PC-9 (cell line): ENCODE measurements around the gene TGFBR3L. TPM values are rescaled to one million over a fixed set of nuclear protein-coding genes. Genes with fewer than 3 reads are reported as not detected.

Experiments
- BruUV-seq: library from RNA; stranded (reverse); fragments of 400-500 nt; replicated peaks from 2 replicates; lab custom pipeline; 2021; lab: Mats Ljungman, UMichigan
- CTCF ChIA-PET: fragments of 300-600 bp; sonication (Branson Sonifier 250); formaldehyde crosslinking; loops from one replicate; lab custom pipeline; 2022; ENCODE audit warnings: antibody characterized with exemption; lab: Charles Lee
- POLR2A ChIA-PET: fragments of 300-600 bp; sonication (Branson Sonifier 250); formaldehyde crosslinking; loops from one replicate; lab custom pipeline; 2022; ENCODE audit warnings: antibody characterized with exemption; ENCODE audit not compliant: unreplicated experiment; lab: Charles Lee
- DNase-seq, 2 experiments: peaks; one replicate each; pipeline versions ENCODE4 v3.0.0 to v3.0.0-alpha.2; 2015 to 2022; ENCODE audit warnings: mixed read lengths in 1 of 2
- H2AFZ ChIP-seq: fragments of 200-600 bp; sonication (generic); 2 replicates; pipeline ENCODE4 v1.8.1; 2017; ENCODE audit warnings: antibody characterized with exemption
- H3F3A ChIP-seq: fragments of 200-600 bp; sonication (generic); 2 replicates; pipeline ENCODE4 v1.8.1; 2017; ENCODE audit warnings: antibody characterized with exemption, mild to moderate bottlenecking, low read depth; ENCODE audit not compliant: insufficient read depth
- H3K27ac ChIP-seq: fragments of 200-600 bp; sonication (generic); 2 replicates; pipeline ENCODE4 v1.6.1; 2016; ENCODE audit warnings: mixed run types
- H3K27me3 ChIP-seq: fragments of 200-600 bp; sonication (generic); 2 replicates; pipeline ENCODE4 v1.6.1; 2016; ENCODE audit warnings: low read depth, mixed run types; ENCODE audit not compliant: insufficient read depth
- H3K36me3 ChIP-seq: fragments of 200-600 bp; sonication (generic); 2 replicates; pipeline ENCODE4 v1.6.1; 2016; ENCODE audit warnings: low read depth, mixed run types
- H3K4me1 ChIP-seq: fragments of 200-600 bp; sonication (generic); replicated peaks from 2 replicates; pipeline ENCODE4 v1.6.1; 2016; ENCODE audit warnings: mixed run types; ENCODE audit not compliant: insufficient read depth
- H3K4me2 ChIP-seq: fragments of 200-600 bp; sonication (generic); 2 replicates; pipeline ENCODE4 v1.6.1; 2017; ENCODE audit warnings: mixed run types
- H3K4me3 ChIP-seq: fragments of 200-600 bp; sonication (generic); 2 replicates; pipeline ENCODE4 v1.6.1; 2016; ENCODE audit warnings: mixed run types
- H3K79me2 ChIP-seq: fragments of 200-600 bp; sonication (generic); 2 replicates; pipeline ENCODE4 v1.6.1; 2017; ENCODE audit warnings: low read depth, mixed run types
- H3K9me2 ChIP-seq: fragments of 200-600 bp; sonication (generic); 2 replicates; pipeline ENCODE4 v1.8.1; 2017; ENCODE audit warnings: mild to moderate bottlenecking; ENCODE audit not compliant: insufficient read depth
- H3K9me3 ChIP-seq: fragments of 200-600 bp; sonication (generic); 2 replicates; pipeline ENCODE4 v1.8.1; 2016; ENCODE audit warnings: low read depth; ENCODE audit not compliant: insufficient read depth
- H4K20me1 ChIP-seq: fragments of 200-600 bp; sonication (generic); 2 replicates; pipeline ENCODE4 v1.8.1; 2017; ENCODE audit not compliant: insufficient read depth
- CTCF ChIP-seq: fragments of 200-600 bp; sonication (generic); conservative IDR thresholded peaks from 2 replicates; pipeline ENCODE4 v1.6.1; 2017; ENCODE audit warnings: mixed run types, antibody characterized with exemption, mild to moderate bottlenecking, moderate library complexity
- EZH2 ChIP-seq: fragments of 200-600 bp; sonication (generic); IDR thresholded peaks from 2 replicates; pipeline ENCODE4 v1.8.0; 2017; ENCODE audit warnings: antibody characterized with exemption, low read depth
- intact Hi-C: fragments of 100-400 bp; cut with micrococcal nuclease; formaldehyde crosslinking; loops from one replicate; pipeline ENCODE4 v1.10.0; 2022; ENCODE audit not compliant: unreplicated experiment
- total RNA-seq: library from RNA; stranded (reverse); gene quantifications from 2 replicates; pipeline ENCODE4 v1.2.3, GENCODE V29; 2021

TGFBR3L gene
- total RNA-seq, 1 experiment from 2014 or later: 2.3 TPM

GRCh38 chr19:7900931-7901330 lies 13.7 kb upstream of the TGFBR3L start:
- intact Hi-C loops: loop anchor here (5.0 kb wide), 1 partner anchor 49 kb away; no protein-coding TSS in a partner anchor
- H3K36me3 ChIP-seq: 0 out of 2 replicates have a peak, but pooled peaks cover 6% of the 10 kb centered on the region
- H3K4me3 ChIP-seq: no peak overlapping the region
- ChIA-PET CTCF (interaction anchor here (0.6 kb wide), 1 partner anchor 89 kb away, joined by 4 read pairs; no protein-coding TSS in a partner anchor), POLR2A (interaction anchor here (0.7 kb wide), 1 partner anchor 19 kb away, joined by 5 read pairs; the partner anchor contains the start of gene SNAPC2)
- H3F3A ChIP-seq: peaks cover 26% of the 10 kb centered on the region
- peaks cover 19% of the 10 kb centered on the region; the same call in 1 of the 2 replicates for H3K4me1 ChIP-seq
- H3K4me2 ChIP-seq: no peak overlapping the region
- BruUV-seq: no TSS peak
- H3K27me3 ChIP-seq: no peaks in the 10 kb centered on the region
- DNase-seq: no peak
- no peak overlapping the region for H2AFZ ChIP-seq
- peaks cover 46% of the 10 kb centered on the region for H3K79me2 ChIP-seq
- no peak overlapping the region for H3K27ac ChIP-seq
- TF ChIP-seq CTCF: no peak
- TF ChIP-seq EZH2: no peak
- H4K20me1 ChIP-seq: peaks cover 8% of the 10 kb centered on the region; the same call in 1 of the 2 replicates
- no peaks in the 10 kb centered on the region for H3K9me3 ChIP-seq
- no peaks in the 10 kb centered on the region for H3K9me2 ChIP-seq

- CTCF ChIA-PET: interaction anchor here (0.6 kb wide), 1 partner anchor 89 kb away, joined by 4 read pairs; no protein-coding TSS in a partner anchor
Measured at GRCh38 chr19:7901337-7901736, 13.3 kb upstream of the TGFBR3L start.

More at GRCh38 chr19:7901337-7901736, 13.3 kb upstream of the TGFBR3L start:
- TF ChIP-seq EZH2 (no peak), CTCF (no peak)
- Histone ChIP-seq H3K79me2 (peaks cover 47% of the 10 kb centered on the region), H3K36me3 (0 out of 2 replicates have a peak, but pooled peaks cover 6% of the 10 kb centered on the region), H3K4me2 (no peak overlapping the region), H3K9me2 (no peaks in the 10 kb centered on the region), H4K20me1 (peaks cover 12% of the 10 kb centered on the region; the same call in 1 of the 2 replicates), H3K9me3 (no peaks in the 10 kb centered on the region), H3K4me3 (no peak overlapping the region), H3F3A (peaks cover 26% of the 10 kb centered on the region), H3K4me1 (peaks cover 16% of the 10 kb centered on the region; the same call in 1 of the 2 replicates), H2AFZ (no peak overlapping the region), H3K27me3 (no peaks in the 10 kb centered on the region), H3K27ac (no peak overlapping the region)
- POLR2A ChIA-PET: interaction anchor here (0.7 kb wide), 1 partner anchor 19 kb away, joined by 5 read pairs; the partner anchor contains the start of gene SNAPC2
- BruUV-seq: no TSS peak
- intact Hi-C loops: loop anchor here (5.0 kb wide), 1 partner anchor 49 kb away; no protein-coding TSS in a partner anchor
- DNase-seq: no peak
